Esophagus (tissue), 2 donors: ENCODE measurements around the gene RTP5. TPM values are rescaled to one million over a fixed set of nuclear protein-coding genes. Genes with fewer than 3 reads are reported as not detected.
"Not testable (repeated sequence)": the region's sequence is repeated elsewhere in the genome, so short reads cannot be mapped to it uniquely, and the experiment has no call there.

Source experiments
- H3K27ac ChIP-seq, 2 donors: one replicate each; pipeline ENCODE4 v1.5.1; 2013; ENCODE audit warnings: low read depth in 2 of 2, mild to moderate bottlenecking in 2 of 2, inconsistent platforms in 1 of 2, low read length in 1 of 2, moderate library complexity in 1 of 2
- H3K27me3 ChIP-seq, 2 donors: one replicate each; pipeline ENCODE4 v1.6.1; 2013; ENCODE audit warnings: low read length in 2 of 2, control low read depth in 1 of 2, mild to moderate bottlenecking in 1 of 2; ENCODE audit not compliant: insufficient read depth in 2 of 2, control insufficient read depth in 1 of 2
- H3K36me3 ChIP-seq, 2 donors: one replicate each; pipeline ENCODE4 v1.6.1; 2013; ENCODE audit warnings: low read length in 1 of 2; ENCODE audit not compliant: control insufficient read depth in 2 of 2, insufficient read depth in 2 of 2
- H3K4me1 ChIP-seq, 2 donors: one replicate each; pipeline ENCODE4 v1.6.1; 2013; ENCODE audit warnings: low read length in 1 of 2; ENCODE audit not compliant: control insufficient read depth in 2 of 2, insufficient read depth in 2 of 2
- H3K4me3 ChIP-seq, 2 donors: one replicate each; pipeline ENCODE4 v1.5.1; 2013; ENCODE audit warnings: low read length in 2 of 2, mild to moderate bottlenecking in 2 of 2, low read depth in 1 of 2, moderate library complexity in 1 of 2
- H3K9me3 ChIP-seq, 2 donors: one replicate each; pipeline ENCODE4 v1.6.1; 2013; ENCODE audit warnings: mild to moderate bottlenecking in 2 of 2, low read depth in 1 of 2, low read length in 1 of 2, moderate library complexity in 1 of 2; ENCODE audit not compliant: control insufficient read depth in 2 of 2, insufficient read depth in 1 of 2
- WGBS, 2 donors: extraction: QIAGEN DNeasy Blood & Tissue Kit; methylation state at CpG; one replicate each; pipeline ENCODE4 v1.1.7; 2013; 5-methylcytosine and 5-hydroxymethylcytosine counted together
- polyA plus RNA-seq, 2 donors: library from polyadenylated mRNA; stranded (reverse); fragments of 200-250 nt; gene quantifications; one replicate each; pipeline ENCODE4 v1.2.3, GENCODE V29; 2013
- donor health status: healthy with polysubstance abuse.
- donor health status: Bipolar disorder and iron deficiency.

Gene RTP5
- polyA plus RNA-seq, 2 donors, result 0.06 to 0.28 TPM

DNA sequence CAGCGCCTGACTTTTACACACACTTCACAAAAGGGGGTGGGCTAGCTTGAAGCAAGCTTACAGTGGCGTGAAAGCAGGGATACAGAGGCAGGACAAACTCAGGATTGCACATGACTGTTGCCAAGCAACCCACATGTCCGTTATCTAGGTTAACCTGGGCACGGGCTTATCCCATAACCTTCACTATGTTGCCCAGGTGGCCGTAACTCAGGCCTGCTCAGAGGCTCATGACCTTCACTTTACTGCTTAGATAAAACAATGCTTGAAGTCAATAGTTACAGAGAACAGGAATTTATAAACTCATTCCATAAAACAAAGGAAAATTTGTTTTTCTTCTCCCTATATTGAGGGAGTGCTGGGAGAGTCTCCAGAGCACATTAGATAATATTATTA is 36.8 kb downstream of the RTP5 start:
- H3K4me1 ChIP-seq, H3K27me3 ChIP-seq: not testable (repeated sequence)
- WGBS, 2 donors, result 82 to 94% methylated on average over 5 of the region's 5 CpGs

DNA sequence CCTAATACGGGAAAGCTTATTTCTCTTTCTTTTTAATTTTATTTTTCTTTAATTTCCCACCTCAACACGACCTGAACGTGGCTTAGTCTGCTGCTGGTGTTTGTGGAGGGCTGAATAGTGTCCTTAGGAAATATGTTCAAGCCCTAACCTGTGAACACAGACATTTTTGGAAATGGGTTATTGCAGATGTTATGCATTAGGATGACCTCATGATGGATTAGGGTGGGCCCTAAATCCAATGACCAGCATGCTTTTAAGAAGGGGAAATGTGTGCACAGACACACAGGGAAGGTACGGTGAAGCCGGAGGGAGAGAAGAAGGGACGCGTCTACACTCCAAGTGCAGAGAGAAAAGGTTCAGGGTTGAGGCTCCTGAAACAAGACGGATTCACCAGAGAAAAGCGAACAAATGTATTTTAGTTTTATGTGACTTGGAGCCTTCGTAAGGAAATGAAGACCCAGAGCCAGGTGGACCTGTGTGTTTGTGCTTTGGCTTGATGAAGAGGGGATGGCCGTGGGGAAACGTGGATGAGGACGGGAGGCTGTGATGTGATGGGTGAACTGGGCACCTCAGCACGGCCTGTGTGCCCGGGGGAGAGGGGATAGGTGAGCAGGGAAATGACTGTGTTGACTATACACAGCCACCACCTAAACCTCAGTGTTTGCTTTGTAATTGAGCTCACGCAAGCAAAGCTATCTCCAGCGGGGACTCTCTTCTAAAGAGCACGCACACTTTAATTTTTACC is 37.5 kb downstream of the RTP5 start:
- Histone ChIP-seq H3K27ac (no peak overlapping the region), H3K4me1 (peaks cover 0 to 5% of the 10 kb centered on the region in 2 donors), H3K4me3 (no peak overlapping the region), H3K9me3 (no peaks in the 10 kb centered on the region), H3K27me3 (no peaks in the 10 kb centered on the region), H3K36me3 (no peaks in the 10 kb centered on the region)
- 84 to 89% methylated on average over 18 of the region's 18 CpGs for WGBS, 2 donors

More for the DNA sequence above, 36.8 kb downstream of the RTP5 start:
- H3K36me3 ChIP-seq, H3K27ac ChIP-seq, H3K9me3 ChIP-seq, H3K4me3 ChIP-seq: not testable (repeated sequence)

DNA sequence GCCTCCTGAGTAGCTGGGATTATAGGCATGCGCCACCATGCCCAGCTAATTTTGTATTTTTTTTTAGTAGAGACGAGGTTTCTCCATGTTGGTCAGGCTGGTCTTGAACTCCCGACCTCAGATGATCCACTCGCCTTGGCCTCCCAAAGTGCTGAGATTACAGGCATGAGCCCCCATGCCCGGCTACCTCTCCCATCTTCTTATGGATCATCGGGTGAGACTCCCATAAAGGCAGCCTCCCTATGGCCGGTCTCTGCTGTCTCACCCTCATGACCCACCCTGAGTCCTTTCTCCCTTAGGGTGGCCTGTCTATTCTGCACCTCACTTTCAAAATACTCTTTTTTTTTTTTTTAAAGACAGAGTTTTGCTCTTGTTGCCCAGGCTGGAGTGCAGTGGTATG is 38.3 kb downstream of the RTP5 start:
- H3K4me1 ChIP-seq, H3K36me3 ChIP-seq, H3K27me3 ChIP-seq, H3K4me3 ChIP-seq, H3K9me3 ChIP-seq, H3K27ac ChIP-seq: not testable (repeated sequence)
- WGBS, 2 donors, result 95% methylated on average over 7 of the region's 7 CpGs

DNA sequence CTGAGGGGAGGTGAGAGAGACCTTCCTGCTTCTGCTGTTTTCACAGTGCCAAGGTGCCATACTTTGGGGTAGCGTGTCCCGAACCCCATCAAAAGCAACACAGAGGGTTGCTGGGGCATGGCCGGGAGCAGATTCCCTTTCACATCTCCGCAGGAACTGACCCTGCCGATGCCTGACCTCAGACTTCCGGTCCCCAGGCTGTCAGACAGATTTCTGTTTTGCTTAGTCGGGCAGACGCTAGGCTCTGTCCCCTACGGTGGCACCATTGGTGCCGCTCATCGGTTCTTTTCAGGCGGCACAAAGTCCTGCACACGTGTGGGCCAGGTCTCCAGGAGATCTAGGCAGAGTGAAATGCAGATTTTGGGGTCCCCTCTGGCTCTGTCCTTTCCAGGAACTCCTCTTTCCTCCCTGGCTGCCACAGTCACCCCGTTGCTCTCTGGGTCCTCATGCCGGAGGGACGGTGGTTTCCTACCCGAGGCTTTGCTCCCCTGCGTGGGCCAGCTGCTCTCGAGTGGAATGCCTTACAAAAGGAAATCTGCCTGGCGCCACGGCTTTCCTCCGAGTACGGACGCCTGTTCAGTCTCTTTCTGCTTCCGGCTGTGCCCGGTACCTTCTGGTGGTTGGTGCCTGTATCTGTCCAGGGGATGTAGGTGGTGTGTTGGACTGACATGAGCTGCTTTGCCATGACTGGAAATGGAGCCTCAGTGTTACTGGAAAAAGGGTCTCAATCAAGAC is 39.3 kb downstream of the RTP5 start:
- Histone ChIP-seq H3K4me1 (no peaks in the 10 kb centered on the region), H3K27ac (no peak overlapping the region), H3K4me3 (no peak overlapping the region), H3K9me3 (peaks cover 0 to 2% of the 10 kb centered on the region in 2 donors), H3K27me3 (no peaks in the 10 kb centered on the region), H3K36me3 (no peaks in the 10 kb centered on the region)
- 85 to 86% methylated on average over 26 of the region's 26 CpGs for WGBS, 2 donors

DNA sequence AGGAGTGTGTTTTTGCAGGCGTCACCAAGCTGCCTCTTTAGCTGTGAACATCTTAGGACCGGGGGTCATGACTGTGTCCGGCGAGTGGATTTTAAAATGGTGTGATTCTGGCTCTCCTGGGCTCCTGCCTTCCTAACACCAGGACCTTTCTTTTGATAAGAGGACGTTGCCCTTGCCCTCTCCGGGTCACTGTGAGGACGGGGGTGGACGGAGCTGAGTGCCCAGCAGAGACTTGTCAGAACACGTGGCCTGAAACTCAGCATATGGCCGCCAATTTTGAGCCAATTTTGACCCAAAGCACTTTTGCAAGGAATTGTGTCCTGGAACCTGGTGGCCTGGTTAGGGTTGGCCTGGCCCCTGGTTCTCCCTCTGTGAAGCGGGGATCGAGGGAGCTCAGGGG is 40.2 kb downstream of the RTP5 start:
- Histone ChIP-seq H3K27me3 (no peaks in the 10 kb centered on the region), H3K9me3 (peaks cover 0 to 2% of the 10 kb centered on the region in 2 donors), H3K27ac (no peak overlapping the region), H3K4me1 (no peaks in the 10 kb centered on the region), H3K4me3 (no peak overlapping the region), H3K36me3 (no peaks in the 10 kb centered on the region)
- 83 to 94% methylated on average over 12 of the region's 12 CpGs for WGBS, 2 donors

DNA sequence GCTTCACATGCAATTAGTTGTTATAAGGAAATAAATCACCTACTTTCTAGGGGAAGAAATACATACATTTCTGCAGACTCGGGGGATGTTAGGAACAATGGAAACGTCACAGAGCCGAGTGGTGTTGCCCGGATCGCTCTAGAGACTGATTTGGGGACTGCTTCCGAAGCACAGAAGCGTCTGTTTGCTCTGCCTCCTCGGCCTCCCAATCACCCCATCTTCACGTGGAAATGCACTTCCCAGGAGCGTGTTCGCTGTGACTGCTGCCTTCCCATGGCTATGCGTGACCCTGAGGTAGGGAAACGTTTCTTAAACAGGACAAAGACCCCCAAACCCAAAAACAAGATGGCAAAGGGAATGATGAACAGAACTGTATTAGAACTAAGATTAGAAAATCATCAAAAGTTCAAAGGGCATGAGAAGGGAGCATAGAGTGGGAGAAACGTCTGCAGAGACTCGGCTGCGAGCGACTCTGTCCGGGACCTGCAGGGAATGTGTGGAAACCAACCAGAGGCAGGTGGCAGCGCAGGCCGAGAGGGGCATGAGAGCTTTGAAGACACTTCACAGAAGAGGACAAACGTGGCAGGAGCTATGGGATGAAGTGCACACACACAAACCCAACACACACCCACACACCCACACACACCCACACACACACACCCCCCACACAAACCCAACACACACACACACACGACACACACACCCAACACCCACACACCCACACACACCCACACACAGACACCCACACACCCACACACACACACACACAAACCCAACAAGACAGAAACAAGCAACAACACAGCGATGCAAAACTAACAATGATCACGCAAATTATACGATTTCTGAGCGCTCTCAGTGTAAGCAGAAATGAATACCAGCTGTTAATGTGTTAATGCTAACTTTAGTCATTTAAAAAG is 41.3 kb downstream of the RTP5 start:
- Histone ChIP-seq H3K4me3 (no peak overlapping the region), H3K36me3 (no peaks in the 10 kb centered on the region), H3K27ac (no peak overlapping the region), H3K27me3 (no peaks in the 10 kb centered on the region), H3K9me3 (peaks cover 0 to 2% of the 10 kb centered on the region in 2 donors), H3K4me1 (no peaks in the 10 kb centered on the region)
- 93 to 94% methylated on average over 25 to 26 of the region's 26 CpGs for WGBS, 2 donors

DNA sequence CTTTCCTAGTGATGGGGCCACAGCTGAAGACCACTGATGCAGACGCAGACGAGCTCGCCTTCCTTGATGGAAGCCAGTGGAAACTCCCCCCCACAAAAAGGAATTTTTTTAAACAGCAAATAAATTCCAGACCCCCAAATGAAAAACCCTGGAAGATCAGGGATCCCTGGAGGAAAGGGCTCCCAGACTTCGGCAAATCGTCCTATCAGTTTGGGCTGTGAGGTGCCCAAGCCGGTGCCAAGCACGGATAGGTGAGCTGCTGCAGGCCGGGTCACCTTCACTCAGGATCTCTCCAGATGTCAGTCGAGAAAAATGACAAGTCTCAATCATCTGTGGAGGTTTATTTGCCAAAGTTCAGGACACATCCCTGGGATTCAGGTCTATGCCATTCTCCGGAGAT is 42.0 kb downstream of the RTP5 start:
- Histone ChIP-seq H3K27me3 (no peaks in the 10 kb centered on the region), H3K4me3 (no peak overlapping the region), H3K36me3 (no peaks in the 10 kb centered on the region), H3K27ac (no peak overlapping the region), H3K9me3 (peaks cover 0 to 2% of the 10 kb centered on the region in 2 donors), H3K4me1 (no peaks in the 10 kb centered on the region)
- WGBS, 2 donors, result 86 to 94% methylated on average over 10 of the region's 10 CpGs

DNA sequence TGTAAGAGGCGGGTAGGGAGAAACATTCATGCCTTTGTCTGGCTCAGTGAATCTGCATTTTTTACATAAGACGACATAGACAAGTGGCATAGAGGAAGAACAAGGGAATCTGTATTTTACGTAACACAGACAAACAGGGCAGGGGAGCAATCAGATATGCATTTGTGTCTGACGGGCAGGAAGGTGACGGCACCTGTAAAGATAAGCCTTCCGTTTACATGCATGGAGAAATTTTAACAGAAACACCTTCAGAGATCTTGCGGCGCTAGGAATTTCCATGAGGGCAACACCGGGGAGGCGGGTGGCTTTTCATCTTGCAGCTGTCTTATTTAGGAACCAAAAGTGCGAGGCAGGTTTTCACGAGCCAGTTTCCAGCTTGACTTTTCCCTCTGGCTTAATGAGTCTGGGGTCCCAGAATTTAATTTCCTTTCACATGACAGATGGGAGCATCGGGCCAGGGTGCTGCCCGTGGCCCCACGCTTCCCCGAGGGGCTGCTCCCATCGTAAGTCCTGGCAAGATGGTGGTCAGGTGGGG is 42.6 kb downstream of the RTP5 start:
- Histone ChIP-seq H3K4me3 (no peak overlapping the region), H3K36me3 (no peaks in the 10 kb centered on the region), H3K27ac (no peak overlapping the region), H3K4me1 (no peaks in the 10 kb centered on the region), H3K27me3 (no peaks in the 10 kb centered on the region), H3K9me3 (peaks cover 0 to 2% of the 10 kb centered on the region in 2 donors)
- 85 to 91% methylated on average over 17 of the region's 17 CpGs for WGBS, 2 donors

DNA sequence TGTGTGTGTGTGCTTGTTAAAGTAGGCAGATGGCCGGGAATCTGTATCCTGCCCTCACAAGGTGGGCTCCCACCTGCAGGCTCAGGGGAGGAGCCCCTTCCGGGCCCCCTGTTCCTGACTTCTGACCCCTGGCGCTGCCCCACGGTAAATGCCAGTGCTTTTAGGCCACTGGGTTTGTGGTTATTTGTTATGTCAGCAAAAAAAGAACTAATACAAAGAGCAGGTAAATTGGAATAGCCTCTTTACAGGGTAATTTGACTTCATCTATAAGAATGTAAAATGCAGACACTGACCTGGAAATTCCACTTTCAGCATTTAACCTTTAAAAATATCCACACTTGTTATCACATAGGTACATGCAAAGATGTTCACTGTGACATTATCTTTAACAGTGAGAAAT is 44.2 kb downstream of the RTP5 start:
- 96 to 97% methylated on average over 4 of the region's 4 CpGs for WGBS, 2 donors
- no peak overlapping the region for H3K4me3 ChIP-seq
- H3K27ac ChIP-seq, result no peak overlapping the region
- H3K36me3 ChIP-seq, result no peaks in the 10 kb centered on the region
- H3K27me3 ChIP-seq, result no peaks in the 10 kb centered on the region
- no peaks in the 10 kb centered on the region for H3K4me1 ChIP-seq
- H3K9me3 ChIP-seq, result peaks cover 0 to 2% of the 10 kb centered on the region in 2 donors
